Measurements from ENCODE around the gene YPEL2. TPM values are rescaled to one million over a fixed set of nuclear protein-coding genes. Genes with fewer than 3 reads are reported as not detected.

The YPEL2 gene
- total and polyA plus RNA-seq, 2 of the 13 experiments (the other 11 are each of a cell fraction or from before 2014, with no cell fraction given), result 8.5 to 21.1 TPM

- TF ChIP-seq PRDM4 (CRISPR knock-in tag; IDR thresholded peaks at IDR 0.05; ENCODE audit: borderline replicate concordance), result no peak
- TF ChIP-seq ZNF562 (CRISPR knock-in tag; IDR thresholded peaks at IDR 0.05; ENCODE audit: borderline replicate concordance), result no peak
- peak; percentile 12; the same call in 1 of the 2 replicates for TF ChIP-seq ZNF687 (CRISPR knock-in tag; IDR thresholded peaks at IDR 0.05)
- no peak for TF ChIP-seq NCOA1 (CRISPR knock-in tag; IDR thresholded peaks at IDR 0.05)
- TF ChIP-seq ZNF343 (CRISPR knock-in tag; IDR thresholded peaks at IDR 0.05), result no peak
- no peak for TF ChIP-seq RAD51 (IDR thresholded peaks at IDR 0.05; ENCODE audit: borderline replicate concordance)
- no peak; the same call in 1 of the 2 replicates for TF ChIP-seq KDM3A (CRISPR knock-in tag; IDR thresholded peaks at IDR 0.05; ENCODE audit: low read depth)
- TF ChIP-seq HOMEZ (CRISPR knock-in tag; IDR thresholded peaks at IDR 0.05; ENCODE audit: low read depth), result peak; percentile 78; the same call in 1 of the 2 replicates
- TF ChIP-seq ZNF670 (CRISPR knock-in tag; IDR thresholded peaks at IDR 0.05; ENCODE audit: borderline replicate concordance), result no peak; the same call in 1 of the 2 replicates
- peak; percentile 49; the same call in 1 of the 2 replicates for TF ChIP-seq POLR2G (IDR thresholded peaks at IDR 0.05; ENCODE audit: low read depth, low read length)
- TF ChIP-seq HOXA3 (CRISPR knock-in tag; IDR thresholded peaks at IDR 0.05), result peak; percentile 79
- no peak for TF ChIP-seq ZNF652 (CRISPR knock-in tag; IDR thresholded peaks at IDR 0.05; ENCODE audit: borderline replicate concordance, low read depth)
- TF ChIP-seq CEBPG (CRISPR knock-in tag; IDR thresholded peaks at IDR 0.05), result no peak
- no peak; the same call in 1 of the 2 replicates for TF ChIP-seq ZNF563 (CRISPR knock-in tag; IDR thresholded peaks at IDR 0.05)
- TF ChIP-seq NR2F1 (CRISPR knock-in tag; IDR thresholded peaks at IDR 0.05), result peak in 1 of 2 experiments; percentile 42; a peak in 1 of 4 replicates
- TF ChIP-seq FOXP4 (CRISPR knock-in tag; IDR thresholded peaks at IDR 0.05), result peak; percentile 82
Observed at GRCh38 chr17:59330053-59330942, 1.2 kb upstream of the YPEL2 start (continued).
